Measurements from ENCODE around the gene PIAS4. TPM values are rescaled to one million over a fixed set of nuclear protein-coding genes. Genes with fewer than 3 reads are reported as not detected.
A peak's percentile ranks its signal among the peaks of the same experiment; 100 is the strongest.

Gene PIAS4
- total RNA-seq, 2 donors from 2014 or later = 12.7 to 17.1 TPM

DNA sequence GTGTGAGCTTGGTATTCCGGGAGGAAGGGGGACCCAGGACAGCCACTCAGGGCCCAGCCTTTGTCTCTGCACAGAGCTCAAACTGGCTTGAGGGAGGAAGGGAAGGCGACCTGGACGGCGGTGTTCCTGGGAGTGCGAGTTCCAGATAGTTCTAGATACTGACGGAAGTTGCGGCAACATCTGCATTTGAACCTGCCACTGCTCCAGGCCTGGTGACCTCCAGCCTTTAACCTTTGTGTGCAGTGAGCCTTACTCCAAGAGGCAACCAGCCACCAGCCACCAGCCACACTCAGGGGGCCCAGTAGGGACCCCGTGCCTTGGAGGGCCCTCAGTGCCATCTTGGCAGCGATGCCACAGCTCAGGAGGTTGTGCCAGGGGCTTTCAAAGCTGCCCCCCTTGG, 74.6 kb downstream of the PIAS4 start:
- Histone ChIP-seq H3K4me3 (no peak overlapping the region), H3K9me3 (no peaks in the 10 kb centered on the region), H3K36me3 (replicated peaks in 1 of 2; ENCODE audit: insufficient read depth in 1 of 2, low read depth in 2 of 2) (no peaks in the 10 kb centered on the region), H3K4me1 (peaks cover 14% of the 10 kb centered on the region), H3K27me3 (no peaks in the 10 kb centered on the region), H3K27ac (no peak overlapping the region)
- ATAC-seq = no peak
- WGBS, 2 donors = 75 to 81% methylated on average over 4 to 9 of the region's 9 CpGs
- no peak for DNase-seq
- TF ChIP-seq POLR2A (IDR thresholded peaks at IDR 0.05) = no peak
- no peak for TF ChIP-seq CTCF (IDR thresholded peaks at IDR 0.05)
- intact Hi-C loops (cut with DNase I) = no loop called here

- TF ChIP-seq POLR2A (IDR thresholded peaks at IDR 0.05) (no peak), CTCF (IDR thresholded peaks at IDR 0.05) (no peak)
- intact Hi-C loops (cut with DNase I) = no loop called here
- H3K36me3 ChIP-seq (replicated peaks in 1 of 2; ENCODE audit: insufficient read depth in 1 of 2, low read depth in 2 of 2) = no peaks in the 10 kb centered on the region
- no peaks in the 10 kb centered on the region for H3K4me1 ChIP-seq
- H3K9me3 ChIP-seq = no peaks in the 10 kb centered on the region
- DNase-seq (peak in 1 of 4 donors; percentile 14), ATAC-seq (no peak)
- no peaks in the 10 kb centered on the region for H3K27me3 ChIP-seq
- H3K4me3 ChIP-seq = no peak overlapping the region
- 63 to 84% methylated on average over 9 to 27 of the region's 28 CpGs for WGBS, 2 donors
- H3K27ac ChIP-seq = no peak overlapping the region
These were observed 76.4 kb downstream of the PIAS4 start for GRCh38 chr19:4083677-4084546.

DNA sequence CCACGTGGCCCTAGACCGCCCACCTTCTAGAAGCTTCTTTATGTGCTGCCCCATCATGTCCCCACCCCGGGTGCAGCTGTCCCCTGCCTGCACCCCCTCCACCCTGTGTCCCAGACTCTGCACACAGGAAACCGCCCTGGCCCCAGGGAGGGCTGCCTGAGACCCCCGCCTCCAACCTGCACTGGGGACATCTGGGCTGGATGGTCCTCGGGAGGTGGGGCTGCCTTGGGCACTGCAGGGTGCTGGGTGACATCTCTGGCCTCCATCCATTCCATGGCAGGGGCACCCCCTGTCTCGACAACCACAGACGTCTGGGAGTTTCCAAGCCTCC, 77.0 kb downstream of the PIAS4 start:
- no peak overlapping the region for H3K4me3 ChIP-seq
- ATAC-seq (no peak), DNase-seq (no peak)
- no peaks in the 10 kb centered on the region for H3K27me3 ChIP-seq
- no peaks in the 10 kb centered on the region for H3K4me1 ChIP-seq
- TF ChIP-seq POLR2A (IDR thresholded peaks at IDR 0.05) (no peak), CTCF (IDR thresholded peaks at IDR 0.05) (no peak)
- H3K9me3 ChIP-seq = no peaks in the 10 kb centered on the region
- WGBS, 2 donors = 44 to 60% methylated on average over 3 to 5 of the region's 8 CpGs
- intact Hi-C loops (cut with DNase I) = no loop called here
- no peaks in the 10 kb centered on the region for H3K36me3 ChIP-seq (replicated peaks in 1 of 2; ENCODE audit: insufficient read depth in 1 of 2, low read depth in 2 of 2)
- H3K27ac ChIP-seq = no peak overlapping the region

DNA sequence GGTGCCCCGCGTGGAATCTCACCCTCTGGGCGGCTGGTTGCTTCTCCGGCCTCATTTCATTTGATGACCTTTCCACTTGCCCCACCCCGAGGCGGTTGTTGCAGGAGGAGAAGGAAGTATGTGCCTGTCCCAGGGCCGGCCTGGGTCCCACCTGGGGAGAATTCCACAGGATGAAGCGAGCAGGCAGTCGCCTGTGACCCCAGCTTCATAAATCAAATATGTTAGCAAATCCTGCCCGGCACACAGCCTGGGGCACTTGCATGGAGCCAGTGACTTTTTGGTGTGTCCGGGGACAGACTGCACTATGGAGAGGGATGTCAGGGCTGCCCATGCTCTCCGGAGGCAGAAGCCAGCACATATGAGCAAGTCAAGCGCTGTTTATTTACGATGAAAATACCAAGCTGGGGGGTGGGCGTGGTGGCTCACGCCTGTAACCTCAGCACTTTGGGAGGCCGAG, 78.9 kb downstream of the PIAS4 start:
- H3K4me1 ChIP-seq = no peaks in the 10 kb centered on the region
- ATAC-seq (no peak), DNase-seq (no peak)

More for the DNA sequence above, 78.9 kb downstream of the PIAS4 start:
- intact Hi-C loops (cut with DNase I) = no loop called here
- no peaks in the 10 kb centered on the region for H3K36me3 ChIP-seq (replicated peaks in 1 of 2; ENCODE audit: insufficient read depth in 1 of 2, low read depth in 2 of 2)
- H3K4me3 ChIP-seq = no peak overlapping the region
- H3K9me3 ChIP-seq = no peaks in the 10 kb centered on the region
- WGBS, 2 donors = 33 to 39% methylated on average over 9 to 17 of the region's 17 CpGs
- H3K27me3 ChIP-seq = no peaks in the 10 kb centered on the region
- TF ChIP-seq POLR2A (IDR thresholded peaks at IDR 0.05) (no peak), CTCF (IDR thresholded peaks at IDR 0.05) (no peak)
- no peak overlapping the region for H3K27ac ChIP-seq

Measured in body of pancreas (tissue), 4 donors.